ENCODE data around the gene KCNJ14. TPM values are rescaled to one million over a fixed set of nuclear protein-coding genes. Genes with fewer than 3 reads are reported as not detected.

KCNJ14 gene
- total RNA-seq, 1 donor from 2014 or later: 2.2 TPM

GRCh38 chr19:48502350-48503018 is 47.1 kb downstream of the KCNJ14 start:
- Mint-ChIP-seq H3K4me3 (peak overlapping the region; percentile 63), H3K4me1 (peaks cover 24% of the 10 kb centered on the region), H3K27ac (no peak overlapping the region), H3K36me3 (ENCODE audit: low read depth) (no peaks in the 10 kb centered on the region), H3K9me3 (no peaks in the 10 kb centered on the region), H3K27me3 (peaks cover 11% of the 10 kb centered on the region)
- ChIA-PET CTCF (interaction anchor here (0.7 kb wide), 1 partner anchor 12 kb away, joined by 3 read pairs; no protein-coding TSS in a partner anchor), POLR2A (interaction anchor here (0.5 to 1.5 kb wide), 9 partner anchors 9 to 1389 kb away, joined by 3 to 11 read pairs (median 3); partner anchors contain the start of genes RPL18, SPHK2 and ZC3H4)
- DNase-seq: peak; percentile 63
- peak; percentile 80 for ATAC-seq (ENCODE audit: low read depth)
- no peak for TF ChIP-seq CTCF (IDR thresholded peaks at IDR 0.05)
- intact Hi-C loops (cut with micrococcal nuclease): loop anchor here (1.0 kb wide), 2 partner anchors 11 kb away; no protein-coding TSS in a partner anchor

GRCh38 chr19:48506138-48506733 is 50.9 kb downstream of the KCNJ14 start:
- Mint-ChIP-seq H3K4me1 (peaks cover 29% of the 10 kb centered on the region), H3K4me3 (no peak overlapping the region), H3K36me3 (ENCODE audit: low read depth) (no peaks in the 10 kb centered on the region), H3K27ac (no peak overlapping the region), H3K9me3 (no peaks in the 10 kb centered on the region), H3K27me3 (peaks cover 2% of the 10 kb centered on the region)
- ATAC-seq (ENCODE audit: low read depth) (no peak), DNase-seq (no peak)
- ChIA-PET POLR2A (interaction anchor here (0.7 to 1.4 kb wide), 10 partner anchors 11 to 303 kb away, joined by 3 to 7 read pairs (median 4); partner anchors contain the start of gene EMP3), CTCF (interaction anchor here (0.6 to 3.0 kb wide), 9 partner anchors 13 to 293 kb away, joined by 3 to 24 read pairs (median 6); no protein-coding TSS in a partner anchor)
- intact Hi-C loops (cut with micrococcal nuclease): loop anchor here (1.0 kb wide), 4 partner anchors 78 to 169 kb away; no protein-coding TSS in a partner anchor
- TF ChIP-seq CTCF (IDR thresholded peaks at IDR 0.05): no peak

- Mint-ChIP-seq H3K9me3 (no peaks in the 10 kb centered on the region), H3K27ac (no peak overlapping the region), H3K36me3 (ENCODE audit: low read depth) (no peaks in the 10 kb centered on the region), H3K4me3 (no peak overlapping the region), H3K27me3 (peaks cover 2% of the 10 kb centered on the region), H3K4me1 (peaks cover 15% of the 10 kb centered on the region)
- ChIA-PET POLR2A (interaction anchor here (0.6 to 1.0 kb wide), 2 partner anchors 15 to 111 kb away, joined by 3 read pairs; partner anchors contain the start of gene RPL18), CTCF (interaction anchor here (1.7 to 3.0 kb wide), 3 partner anchors 12 to 101 kb away, joined by 4 to 24 read pairs (median 11); no protein-coding TSS in a partner anchor)
- ATAC-seq (ENCODE audit: low read depth): no peak
- intact Hi-C loops (cut with micrococcal nuclease): no loop called here
- no peak for TF ChIP-seq CTCF (IDR thresholded peaks at IDR 0.05)
- no peak for DNase-seq
Measured at GRCh38 chr19:48507911-48508439, 52.6 kb downstream of the KCNJ14 start.

GRCh38 chr19:48508729-48509411 is 53.5 kb downstream of the KCNJ14 start:
- TF ChIP-seq CTCF (IDR thresholded peaks at IDR 0.05): no peak
- no peaks in the 10 kb centered on the region for H3K36me3 Mint-ChIP-seq (ENCODE audit: low read depth)
- CTCF ChIA-PET: interaction anchor here (1.2 to 3.0 kb wide), 3 partner anchors 13 to 75 kb away, joined by 4 to 24 read pairs (median 4); no protein-coding TSS in a partner anchor
- intact Hi-C loops (cut with micrococcal nuclease): no loop called here
- ATAC-seq (ENCODE audit: low read depth) (no peak), DNase-seq (no peak)
- peaks cover 2% of the 10 kb centered on the region for H3K27me3 Mint-ChIP-seq
- H3K4me1 Mint-ChIP-seq: peaks cover 13% of the 10 kb centered on the region
- no peak overlapping the region for H3K4me3 Mint-ChIP-seq
- H3K9me3 Mint-ChIP-seq: no peaks in the 10 kb centered on the region
- POLR2A ChIA-PET: interaction anchor here (0.8 to 1.0 kb wide), 2 partner anchors 16 to 1168 kb away, joined by 3 to 4 read pairs; no protein-coding TSS in a partner anchor
- H3K27ac Mint-ChIP-seq: no peak overlapping the region
